ENCODE results near the gene ZNF282.

Gene ZNF282

GRCh38 chr7:149147752-149148653, 47.3 kb upstream of the ZNF282 start (continued):
- TF ChIP-seq ZNF654 (tag by site-specific recombination; IDR thresholded peaks at IDR 0.05; ENCODE audit: low read depth) (no peak), ZBTB17 (tag by site-specific recombination; IDR thresholded peaks at IDR 0.05) (peak; percentile 62), ZNF670 (tag by site-specific recombination; IDR thresholded peaks at IDR 0.05; ENCODE audit: low read depth) (no peak), ZNF404 (tag by site-specific recombination; IDR thresholded peaks at IDR 0.05) (no peak), ZNF23 (tag by site-specific recombination; IDR thresholded peaks at IDR 0.05; ENCODE audit: borderline replicate concordance) (no peak), ZNF280D (tag by site-specific recombination; IDR thresholded peaks at IDR 0.05) (no peak), ZNF596 (tag by site-specific recombination; IDR thresholded peaks at IDR 0.05) (no peak), ZNF701 (tag by site-specific recombination; IDR thresholded peaks at IDR 0.05) (no peak), REPIN1 (tag by site-specific recombination; IDR thresholded peaks at IDR 0.05; ENCODE audit: low read depth) (no peak), KLF16 (tag by site-specific recombination; IDR thresholded peaks at IDR 0.05) (peak; percentile 40; the same call in 1 of the 2 replicates), ZNF610 (tag by site-specific recombination; IDR thresholded peaks at IDR 0.05; ENCODE audit: borderline replicate concordance) (no peak), ZNF560 (tag by site-specific recombination; IDR thresholded peaks at IDR 0.05; ENCODE audit: borderline replicate concordance) (no peak), ZBTB7A (tag by site-specific recombination; IDR thresholded peaks at IDR 0.05; ENCODE audit: low read depth) (no peak), KLF10 (tag by site-specific recombination; IDR thresholded peaks at IDR 0.05) (no peak), ZFP69B (tag by site-specific recombination; IDR thresholded peaks at IDR 0.05) (no peak), ZNF555 (tag by site-specific recombination; conservative IDR thresholded peaks at IDR 0.05) (no peak), ZNF391 (tag by site-specific recombination; IDR thresholded peaks at IDR 0.05; ENCODE audit: borderline replicate concordance, low read depth) (peak; percentile 71), ZNF510 (tag by site-specific recombination; IDR thresholded peaks at IDR 0.05; ENCODE audit: insufficient replicate concordance) (no peak), ZNF211 (tag by site-specific recombination; IDR thresholded peaks at IDR 0.05; ENCODE audit: low read depth) (no peak), ZBTB10 (tag by site-specific recombination; IDR thresholded peaks at IDR 0.05) (peak; percentile 51; the same call in 1 of the 2 replicates), TRIM28 (IDR thresholded peaks at IDR 0.05; ENCODE audit: borderline replicate concordance, low read length) (no peak), ZNF2 (tag by site-specific recombination; IDR thresholded peaks at IDR 0.05) (peak; percentile 68; the same call in 1 of the 2 replicates), EGR2 (tag by site-specific recombination; IDR thresholded peaks at IDR 0.05; ENCODE audit: low read depth) (peak; percentile 92), ZNF132 (tag by site-specific recombination; IDR thresholded peaks at IDR 0.05; ENCODE audit: borderline replicate concordance) (no peak), ZNF335 (tag by site-specific recombination; conservative IDR thresholded peaks at IDR 0.05) (peak; percentile 98), ZNF571 (tag by site-specific recombination; IDR thresholded peaks at IDR 0.05) (no peak), ZNF175 (tag by site-specific recombination; IDR thresholded peaks at IDR 0.05) (no peak), ZBTB8A (tag by site-specific recombination; IDR thresholded peaks at IDR 0.05) (peak; percentile 84)
- TF ChIP-seq, protein P1, sequence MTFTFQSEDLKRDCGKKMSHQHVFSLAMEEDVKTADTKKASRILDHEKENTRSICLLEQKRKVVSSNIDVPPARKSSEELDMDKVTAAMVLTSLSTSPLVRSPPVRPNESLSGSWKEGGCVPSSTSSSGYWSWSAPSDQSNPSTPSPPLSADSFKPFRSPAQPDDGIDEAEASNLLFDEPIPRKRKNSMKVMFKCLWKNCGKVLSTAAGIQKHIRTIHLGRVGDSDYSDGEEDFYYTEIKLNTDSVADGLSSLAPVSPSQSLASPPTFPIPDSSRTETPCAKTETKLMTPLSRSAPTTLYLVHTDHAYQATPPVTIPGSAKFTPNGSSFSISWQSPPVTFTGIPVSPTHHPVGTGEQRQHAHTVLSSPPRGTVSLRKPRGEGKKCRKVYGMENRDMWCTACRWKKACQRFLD (tag by site-specific recombination; IDR thresholded peaks at IDR 0.05), result no peak
- TF ChIP-seq, protein P2, sequence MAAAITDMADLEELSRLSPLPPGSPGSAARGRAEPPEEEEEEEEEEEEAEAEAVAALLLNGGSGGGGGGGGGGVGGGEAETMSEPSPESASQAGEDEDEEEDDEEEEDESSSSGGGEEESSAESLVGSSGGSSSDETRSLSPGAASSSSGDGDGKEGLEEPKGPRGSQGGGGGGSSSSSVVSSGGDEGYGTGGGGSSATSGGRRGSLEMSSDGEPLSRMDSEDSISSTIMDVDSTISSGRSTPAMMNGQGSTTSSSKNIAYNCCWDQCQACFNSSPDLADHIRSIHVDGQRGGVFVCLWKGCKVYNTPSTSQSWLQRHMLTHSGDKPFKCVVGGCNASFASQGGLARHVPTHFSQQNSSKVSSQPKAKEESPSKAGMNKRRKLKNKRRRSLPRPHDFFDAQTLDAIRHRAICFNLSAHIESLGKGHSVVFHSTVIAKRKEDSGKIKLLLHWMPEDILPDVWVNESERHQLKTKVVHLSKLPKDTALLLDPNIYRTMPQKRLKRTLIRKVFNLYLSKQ (tag by site-specific recombination; IDR thresholded peaks at IDR 0.05; ENCODE audit: borderline replicate concordance), result no peak
- TF ChIP-seq, protein P3, sequence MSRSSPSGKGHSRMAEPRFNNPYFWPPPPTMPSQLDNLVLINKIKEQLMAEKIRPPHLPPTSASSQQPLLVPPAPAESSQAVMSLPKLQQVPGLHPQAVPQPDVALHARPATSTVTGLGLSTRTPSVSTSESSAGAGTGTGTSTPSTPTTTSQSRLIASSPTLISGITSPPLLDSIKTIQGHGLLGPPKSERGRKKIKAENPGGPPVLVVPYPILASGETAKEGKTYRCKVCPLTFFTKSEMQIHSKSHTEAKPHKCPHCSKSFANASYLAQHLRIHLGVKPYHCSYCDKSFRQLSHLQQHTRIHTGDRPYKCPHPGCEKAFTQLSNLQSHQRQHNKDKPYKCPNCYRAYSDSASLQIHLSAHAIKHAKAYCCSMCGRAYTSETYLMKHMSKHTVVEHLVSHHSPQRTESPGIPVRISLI (tag by site-specific recombination; IDR thresholded peaks at IDR 0.05), result no peak

Measured in HEK293 (cell line).